ENCODE data around the gene SSRP1.
A peak's percentile ranks its signal among the peaks of the same experiment; 100 is the strongest.

Gene SSRP1

GRCh38 chr11:57279116-57279515 lies 56.6 kb downstream of the SSRP1 start:
- no peak overlapping the region for H2BK12ac ChIP-seq (ENCODE audit: low read length)
- no peak overlapping the region for H4K12ac ChIP-seq (ENCODE audit: low read depth, low read length)
- peaks cover 19% of the 10 kb centered on the region for H3K79me1 ChIP-seq (ENCODE audit: low read length)

DNA sequence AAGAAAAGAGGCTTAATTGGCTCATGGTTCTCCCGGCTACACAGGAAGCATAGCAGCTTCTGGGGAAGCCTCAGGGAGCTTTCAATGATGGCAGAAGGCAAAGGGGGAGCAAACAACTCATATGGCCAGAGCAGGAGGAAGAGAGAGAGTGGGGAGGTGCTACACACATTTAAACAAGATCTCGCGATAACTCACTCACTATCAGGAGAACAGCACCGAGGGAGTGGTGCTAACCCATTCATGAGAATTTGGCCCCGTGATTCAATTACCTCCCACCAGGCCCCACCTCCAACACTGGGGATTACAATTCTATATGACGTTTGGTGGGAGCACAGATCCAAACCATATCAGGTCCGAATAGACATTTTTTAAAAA lies 57.0 kb downstream of the SSRP1 start:
- no peak for DNase-seq
- no peak overlapping the region for H3K9ac ChIP-seq (ENCODE audit: low read length)
- H2BK12ac ChIP-seq (ENCODE audit: low read length), result peak overlapping the region; percentile 30
- peak overlapping the region; percentile 69 for H4K91ac ChIP-seq (ENCODE audit: low read depth, low read length)
- no CpG with 5 or more reads among the region's 7 CpGs for WGBS (ENCODE audit: extremely low coverage, insufficient coverage, insufficient read length)
- H4K8ac ChIP-seq (ENCODE audit: low read depth, low read length), result peak overlapping the region; percentile 44
- no peak overlapping the region for H2AFZ ChIP-seq (ENCODE audit: insufficient read depth, low read length, poor library complexity)
- peak overlapping the region; percentile 92 for H3K27ac ChIP-seq (ENCODE audit: low read depth, low read length)
- no peaks in the 10 kb centered on the region for H3K9me3 ChIP-seq (ENCODE audit: insufficient read depth, low read depth, low read length)
- H3K14ac ChIP-seq (ENCODE audit: low read length), result peak overlapping the region; percentile 36
- no peak overlapping the region for H4K12ac ChIP-seq (ENCODE audit: low read depth, low read length)
- no peaks in the 10 kb centered on the region for H3K27me3 ChIP-seq (ENCODE audit: insufficient read depth, low read length)
- no peaks in the 10 kb centered on the region for H3K36me3 ChIP-seq (ENCODE audit: control insufficient read depth in 1 of 2, insufficient read depth in 2 of 2, low read length in 2 of 2)
- H3K4me3 ChIP-seq (ENCODE audit: low read depth, low read length), result no peak overlapping the region
- no peak overlapping the region for H3K23ac ChIP-seq (ENCODE audit: low read length)
- peaks cover 16% of the 10 kb centered on the region for H3K79me1 ChIP-seq (ENCODE audit: low read length)
- H3K4ac ChIP-seq (ENCODE audit: low read depth, low read length), result peak overlapping the region; percentile 4
- H3K4me1 ChIP-seq (ENCODE audit: control insufficient read depth in 1 of 2, insufficient read depth in 2 of 2, low read length in 2 of 2), result peaks cover 12 to 18% of the 10 kb centered on the region in 2 experiments
- H3K18ac ChIP-seq (ENCODE audit: low read length), result no peak overlapping the region
- no peak overlapping the region for H3K4me2 ChIP-seq (ENCODE audit: low read length)
- H3K79me2 ChIP-seq (ENCODE audit: control insufficient read depth, insufficient read depth, low read length, poor library complexity), result no peaks in the 10 kb centered on the region
- H2AK5ac ChIP-seq (ENCODE audit: low read length), result peak overlapping the region; percentile 15
- peak overlapping the region; percentile 62 for H2BK120ac ChIP-seq (ENCODE audit: insufficient read depth, low read length, poor library complexity)
- H2BK5ac ChIP-seq (ENCODE audit: low read depth, low read length, poor library complexity), result peak overlapping the region; percentile 38

More at GRCh38 chr11:57279116-57279515, 56.6 kb downstream of the SSRP1 start:
- Histone ChIP-seq H3K36me3 (ENCODE audit: control insufficient read depth in 1 of 2, insufficient read depth in 2 of 2, low read length in 2 of 2) (no peaks in the 10 kb centered on the region), H3K4me1 (ENCODE audit: control insufficient read depth in 1 of 2, insufficient read depth in 2 of 2, low read length in 2 of 2) (peaks cover 16 to 22% of the 10 kb centered on the region in 2 experiments), H3K18ac (ENCODE audit: low read length) (no peak overlapping the region), H2AFZ (ENCODE audit: insufficient read depth, low read length, poor library complexity) (no peak overlapping the region), H2BK5ac (ENCODE audit: low read depth, low read length, poor library complexity) (no peak overlapping the region), H3K4ac (ENCODE audit: low read depth, low read length) (no peak overlapping the region), H3K79me2 (ENCODE audit: control insufficient read depth, insufficient read depth, low read length, poor library complexity) (no peaks in the 10 kb centered on the region), H3K9me3 (ENCODE audit: insufficient read depth, low read depth, low read length) (no peaks in the 10 kb centered on the region), H3K27ac (ENCODE audit: low read depth, low read length) (peak overlapping the region; percentile 92), H4K8ac (ENCODE audit: low read depth, low read length) (no peak overlapping the region), H3K14ac (ENCODE audit: low read length) (peak overlapping the region; percentile 52), H2AK5ac (ENCODE audit: low read length) (no peak overlapping the region), H3K27me3 (ENCODE audit: insufficient read depth, low read length) (no peaks in the 10 kb centered on the region), H4K91ac (ENCODE audit: low read depth, low read length) (peak overlapping the region; percentile 69), H3K4me2 (ENCODE audit: low read length) (no peak overlapping the region), H3K4me3 (ENCODE audit: low read depth, low read length) (no peak overlapping the region), H3K23ac (ENCODE audit: low read length) (no peak overlapping the region), H3K9ac (ENCODE audit: low read length) (no peak overlapping the region), H2BK120ac (ENCODE audit: insufficient read depth, low read length, poor library complexity) (peak overlapping the region; percentile 62)
- WGBS (ENCODE audit: extremely low coverage, insufficient coverage, insufficient read length), result no CpG with 5 or more reads among the region's 5 CpGs
- peak in 1 of 2 donors; percentile 59 for DNase-seq

- H3K36me3 ChIP-seq (ENCODE audit: control insufficient read depth in 1 of 2, insufficient read depth in 2 of 2, low read length in 2 of 2), result peaks cover 0 to 2% of the 10 kb centered on the region in 2 experiments
- H2BK12ac ChIP-seq (ENCODE audit: low read length), result no peak overlapping the region
- H4K12ac ChIP-seq (ENCODE audit: low read depth, low read length), result no peak overlapping the region
- H3K9ac ChIP-seq (ENCODE audit: low read length), result no peak overlapping the region
- peak overlapping the region; percentile 62 for H3K4me2 ChIP-seq (ENCODE audit: low read length)
- H3K27ac ChIP-seq (ENCODE audit: low read depth, low read length), result peak overlapping the region; percentile 92
- H3K79me2 ChIP-seq (ENCODE audit: control insufficient read depth, insufficient read depth, low read length, poor library complexity), result no peaks in the 10 kb centered on the region
- H3K9me3 ChIP-seq (ENCODE audit: insufficient read depth, low read depth, low read length), result no peaks in the 10 kb centered on the region
- WGBS (ENCODE audit: extremely low coverage, insufficient coverage, insufficient read length), result no CpG with 5 or more reads among the region's 14 CpGs
- peak overlapping the region; percentile 69 for H4K91ac ChIP-seq (ENCODE audit: low read depth, low read length)
- DNase-seq, result peak; percentile 79 to 92
- H3K4me1 ChIP-seq (ENCODE audit: control insufficient read depth in 1 of 2, insufficient read depth in 2 of 2, low read length in 2 of 2), result peaks cover 11 to 18% of the 10 kb centered on the region in 2 experiments
- H2BK5ac ChIP-seq (ENCODE audit: low read depth, low read length, poor library complexity), result peak overlapping the region; percentile 88
- no peak overlapping the region for H3K4me3 ChIP-seq (ENCODE audit: low read depth, low read length)
- no peak overlapping the region for H3K23ac ChIP-seq (ENCODE audit: low read length)
- H3K4ac ChIP-seq (ENCODE audit: low read depth, low read length), result no peak overlapping the region
- H2AFZ ChIP-seq (ENCODE audit: insufficient read depth, low read length, poor library complexity), result peak overlapping the region; percentile 46
- no peaks in the 10 kb centered on the region for H3K27me3 ChIP-seq (ENCODE audit: insufficient read depth, low read length)
- H2BK120ac ChIP-seq (ENCODE audit: insufficient read depth, low read length, poor library complexity), result peak overlapping the region; percentile 78
- no peak overlapping the region for H2AK5ac ChIP-seq (ENCODE audit: low read length)
- H3K79me1 ChIP-seq (ENCODE audit: low read length), result peaks cover 15% of the 10 kb centered on the region
- peak overlapping the region; percentile 17 for H3K14ac ChIP-seq (ENCODE audit: low read length)
- H4K8ac ChIP-seq (ENCODE audit: low read depth, low read length), result peak overlapping the region; percentile 75
- no peak overlapping the region for H3K18ac ChIP-seq (ENCODE audit: low read length)
These were observed 57.6 kb downstream of the SSRP1 start for GRCh38 chr11:57277845-57278720.

DNA sequence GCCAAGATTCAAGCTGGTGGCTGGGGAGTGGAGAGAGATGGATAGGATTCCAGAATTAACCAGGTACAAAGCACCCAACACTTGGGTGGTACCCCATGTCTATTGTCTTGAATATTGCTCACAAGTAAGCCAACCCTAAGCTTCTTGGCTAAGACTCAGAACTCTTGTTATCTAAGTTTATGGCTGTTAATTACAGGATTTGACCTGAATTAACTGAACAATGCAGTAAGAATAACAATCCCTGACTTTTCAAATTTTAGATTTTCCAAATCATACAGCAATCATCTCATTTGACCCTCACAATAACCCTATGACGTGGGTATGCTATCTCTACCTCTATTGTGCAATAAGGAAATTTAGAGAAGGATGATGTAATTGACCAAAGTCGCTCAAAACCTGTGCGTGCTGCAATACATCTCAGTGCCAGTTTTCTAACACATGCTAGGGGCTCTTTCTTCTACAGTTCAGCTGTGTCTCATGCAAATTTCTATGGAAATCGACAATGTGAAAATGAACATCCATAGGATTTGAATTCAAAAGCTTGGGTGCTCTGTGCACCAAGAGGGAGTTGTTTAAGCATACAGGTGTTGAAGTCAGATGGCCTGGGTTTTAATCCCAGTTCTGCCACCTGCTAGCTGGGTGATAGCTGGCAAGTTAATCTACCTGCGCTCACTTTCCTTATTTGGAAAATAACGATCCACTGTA lies 58.6 kb downstream of the SSRP1 start:
- peak overlapping the region; percentile 73 for H4K91ac ChIP-seq (ENCODE audit: low read depth, low read length)
- H2AFZ ChIP-seq (ENCODE audit: insufficient read depth, low read length, poor library complexity), result peak overlapping the region; percentile 66
- peaks cover 11 to 18% of the 10 kb centered on the region in 2 experiments for H3K4me1 ChIP-seq (ENCODE audit: control insufficient read depth in 1 of 2, insufficient read depth in 2 of 2, low read length in 2 of 2)
- H3K4me3 ChIP-seq (ENCODE audit: low read depth, low read length), result no peak overlapping the region
- H3K27ac ChIP-seq (ENCODE audit: low read depth, low read length), result peak overlapping the region; percentile 92
- no peak overlapping the region for H4K8ac ChIP-seq (ENCODE audit: low read depth, low read length)
- no peak overlapping the region for H3K4ac ChIP-seq (ENCODE audit: low read depth, low read length)
- H3K36me3 ChIP-seq (ENCODE audit: control insufficient read depth in 1 of 2, insufficient read depth in 2 of 2, low read length in 2 of 2), result peaks cover 0 to 2% of the 10 kb centered on the region in 2 experiments
- peak overlapping the region; percentile 57 for H3K14ac ChIP-seq (ENCODE audit: low read length)
- H4K12ac ChIP-seq (ENCODE audit: low read depth, low read length), result no peak overlapping the region
- H2AK5ac ChIP-seq (ENCODE audit: low read length), result peak overlapping the region; percentile 76
- H2BK120ac ChIP-seq (ENCODE audit: insufficient read depth, low read length, poor library complexity), result peak overlapping the region; percentile 64
- no peak overlapping the region for H2BK5ac ChIP-seq (ENCODE audit: low read depth, low read length, poor library complexity)
- H2BK12ac ChIP-seq (ENCODE audit: low read length), result peak overlapping the region; percentile 78
- H3K18ac ChIP-seq (ENCODE audit: low read length), result no peak overlapping the region
- no peak overlapping the region for H3K23ac ChIP-seq (ENCODE audit: low read length)
- peak in 1 of 2 donors; percentile 41 for DNase-seq
- no peak overlapping the region for H3K4me2 ChIP-seq (ENCODE audit: low read length)
- no peaks in the 10 kb centered on the region for H3K79me2 ChIP-seq (ENCODE audit: control insufficient read depth, insufficient read depth, low read length, poor library complexity)
- H3K27me3 ChIP-seq (ENCODE audit: insufficient read depth, low read length), result no peaks in the 10 kb centered on the region
- WGBS (ENCODE audit: extremely low coverage, insufficient coverage, insufficient read length), result no CpG with 5 or more reads among the region's 6 CpGs
- peaks cover 13% of the 10 kb centered on the region for H3K79me1 ChIP-seq (ENCODE audit: low read length)
- H3K9ac ChIP-seq (ENCODE audit: low read length), result no peak overlapping the region
- H3K9me3 ChIP-seq (ENCODE audit: insufficient read depth, low read depth, low read length), result no peaks in the 10 kb centered on the region
